Adipocyte (in vitro differentiated cells): ENCODE measurements around the gene EQTN.
A peak's percentile ranks its signal among the peaks of the same experiment; 100 is the strongest.

Source experiments
- DNase-seq: peaks from one replicate; pipeline ENCODE4 v3.0.0-alpha.2; 2015; ENCODE audit warnings: low read depth
- H3K27me3 ChIP-seq: replicated peaks from 2 replicates; pipeline ENCODE4 v1.7.0; 2013; ENCODE audit warnings: mild to moderate bottlenecking, low read length, moderate library complexity; ENCODE audit not compliant: control insufficient read depth, insufficient read depth
- H3K36me3 ChIP-seq: 2 replicates; pipeline ENCODE4 v1.7.0; 2013; ENCODE audit warnings: low read length, mild to moderate bottlenecking, moderate library complexity; ENCODE audit not compliant: control insufficient read depth, insufficient read depth, severe bottlenecking
- H3K4me1 ChIP-seq: 2 replicates; pipeline ENCODE4 v1.7.0; 2013; ENCODE audit warnings: mild to moderate bottlenecking, low read length, moderate library complexity; ENCODE audit not compliant: control insufficient read depth, insufficient read depth
- H3K4me3 ChIP-seq: 2 replicates; pipeline ENCODE4 v1.7.0; 2013; ENCODE audit warnings: mild to moderate bottlenecking, low read length, moderate library complexity
- H3K9ac ChIP-seq: 2 replicates; pipeline ENCODE4 v1.7.0; 2013; ENCODE audit warnings: mild to moderate bottlenecking, low read length, moderate library complexity
- H3K9me3 ChIP-seq: 2 replicates; pipeline ENCODE4 v1.7.0; 2013; ENCODE audit warnings: mild to moderate bottlenecking, low read length, moderate library complexity; ENCODE audit not compliant: control insufficient read depth

Gene EQTN

GRCh38 chr9:27297050-27297449, at the start of gene EQTN:
Gene EQTN, minus strand, starts transcription at chr9:27297150. Its CDS starts 95 bp downstream, at chr9:27297055.
- Histone ChIP-seq H3K9ac (no peak within 1 kb of the TSS), H3K36me3 (no peaks in the 10 kb centered on the region), H3K9me3 (no peaks in the 10 kb centered on the region), H3K4me3 (no peak within 1 kb of the TSS), H3K4me1 (peaks cover 19% of the 10 kb centered on the region), H3K27me3 (no peaks in the 10 kb centered on the region)
- no peak for DNase-seq

- no peaks in the 10 kb centered on the region for H3K27me3 ChIP-seq
- H3K4me3 ChIP-seq, result no peak overlapping the region
- no peak for DNase-seq
- no peaks in the 10 kb centered on the region for H3K36me3 ChIP-seq
- no peaks in the 10 kb centered on the region for H3K9me3 ChIP-seq
- peaks cover 19% of the 10 kb centered on the region for H3K4me1 ChIP-seq
- H3K9ac ChIP-seq, result no peak overlapping the region
Observed at GRCh38 chr9:27344776-27345175, 47.8 kb upstream of the EQTN start.

- no peaks in the 10 kb centered on the region for H3K9me3 ChIP-seq
- no peak overlapping the region for H3K9ac ChIP-seq
- H3K4me3 ChIP-seq, result no peak overlapping the region
- H3K36me3 ChIP-seq, result no peaks in the 10 kb centered on the region
- no peaks in the 10 kb centered on the region for H3K27me3 ChIP-seq
- no peak for DNase-seq
- peaks cover 24% of the 10 kb centered on the region for H3K4me1 ChIP-seq
Observed at GRCh38 chr9:27341545-27342294, 44.8 kb upstream of the EQTN start.

- Histone ChIP-seq H3K4me3 (no peak overlapping the region), H3K27me3 (no peaks in the 10 kb centered on the region)
Observed at GRCh38 chr9:27340961-27341511, 44.1 kb upstream of the EQTN start.

GRCh38 chr9:27340285-27340674, 43.3 kb upstream of the EQTN start:
- Histone ChIP-seq H3K9me3 (no peaks in the 10 kb centered on the region), H3K27me3 (no peaks in the 10 kb centered on the region), H3K9ac (no peak overlapping the region), H3K36me3 (no peaks in the 10 kb centered on the region), H3K4me3 (no peak overlapping the region), H3K4me1 (peaks cover 24% of the 10 kb centered on the region)
- DNase-seq, result no peak

More at GRCh38 chr9:27340961-27341511, 44.1 kb upstream of the EQTN start:
- no peaks in the 10 kb centered on the region for H3K9me3 ChIP-seq
- peaks cover 24% of the 10 kb centered on the region for H3K4me1 ChIP-seq
- no peaks in the 10 kb centered on the region for H3K36me3 ChIP-seq
- DNase-seq, result no peak
- no peak overlapping the region for H3K9ac ChIP-seq

GRCh38 chr9:27339661-27340284, 42.8 kb upstream of the EQTN start:
- peaks cover 24% of the 10 kb centered on the region for H3K4me1 ChIP-seq
- no peaks in the 10 kb centered on the region for H3K9me3 ChIP-seq
- no peaks in the 10 kb centered on the region for H3K27me3 ChIP-seq
- no peak overlapping the region for H3K4me3 ChIP-seq
- DNase-seq, result peak; percentile 21
- H3K9ac ChIP-seq, result no peak overlapping the region
- H3K36me3 ChIP-seq, result no peaks in the 10 kb centered on the region

GRCh38 chr9:27338527-27338903, 41.6 kb upstream of the EQTN start:
- no peaks in the 10 kb centered on the region for H3K36me3 ChIP-seq
- no peak overlapping the region for H3K9ac ChIP-seq
- peaks cover 26% of the 10 kb centered on the region for H3K4me1 ChIP-seq
- DNase-seq, result no peak
- no peaks in the 10 kb centered on the region for H3K9me3 ChIP-seq
- H3K4me3 ChIP-seq, result no peak overlapping the region
- H3K27me3 ChIP-seq, result no peaks in the 10 kb centered on the region

GRCh38 chr9:27337833-27338526, 41.0 kb upstream of the EQTN start:
- Histone ChIP-seq H3K4me1 (peaks cover 29% of the 10 kb centered on the region), H3K9ac (no peak overlapping the region), H3K27me3 (no peaks in the 10 kb centered on the region), H3K4me3 (no peak overlapping the region), H3K9me3 (no peaks in the 10 kb centered on the region), H3K36me3 (no peaks in the 10 kb centered on the region)
- DNase-seq, result no peak

- H3K27me3 ChIP-seq, result no peaks in the 10 kb centered on the region
- no peak overlapping the region for H3K9ac ChIP-seq
- H3K4me1 ChIP-seq, result peaks cover 29% of the 10 kb centered on the region
- H3K36me3 ChIP-seq, result no peaks in the 10 kb centered on the region
- no peak for DNase-seq
- no peaks in the 10 kb centered on the region for H3K9me3 ChIP-seq
- H3K4me3 ChIP-seq, result no peak overlapping the region
Observed at GRCh38 chr9:27337236-27337635, 40.3 kb upstream of the EQTN start.

GRCh38 chr9:27336829-27337228, 39.9 kb upstream of the EQTN start:
- no peaks in the 10 kb centered on the region for H3K36me3 ChIP-seq
- peaks cover 2% of the 10 kb centered on the region for H3K27me3 ChIP-seq
- no peak overlapping the region for H3K9ac ChIP-seq
- peaks cover 29% of the 10 kb centered on the region for H3K4me1 ChIP-seq
- no peak for DNase-seq
- no peaks in the 10 kb centered on the region for H3K9me3 ChIP-seq
- no peak overlapping the region for H3K4me3 ChIP-seq

- H3K27me3 ChIP-seq, result peaks cover 2% of the 10 kb centered on the region
- H3K36me3 ChIP-seq, result no peaks in the 10 kb centered on the region
- H3K4me3 ChIP-seq, result no peak overlapping the region
- H3K9me3 ChIP-seq, result no peaks in the 10 kb centered on the region
- H3K9ac ChIP-seq, result no peak overlapping the region
- peaks cover 23% of the 10 kb centered on the region for H3K4me1 ChIP-seq
- DNase-seq, result no peak
Observed at GRCh38 chr9:27336126-27336525, 39.2 kb upstream of the EQTN start.
